ENCODE data around the gene SLC25A22. TPM values are rescaled to one million over a fixed set of nuclear protein-coding genes. Genes with fewer than 3 reads are reported as not detected.

SLC25A22 gene
- total RNA-seq, 2 donors from 2014 or later: 55.8 to 69.5 TPM

DNA sequence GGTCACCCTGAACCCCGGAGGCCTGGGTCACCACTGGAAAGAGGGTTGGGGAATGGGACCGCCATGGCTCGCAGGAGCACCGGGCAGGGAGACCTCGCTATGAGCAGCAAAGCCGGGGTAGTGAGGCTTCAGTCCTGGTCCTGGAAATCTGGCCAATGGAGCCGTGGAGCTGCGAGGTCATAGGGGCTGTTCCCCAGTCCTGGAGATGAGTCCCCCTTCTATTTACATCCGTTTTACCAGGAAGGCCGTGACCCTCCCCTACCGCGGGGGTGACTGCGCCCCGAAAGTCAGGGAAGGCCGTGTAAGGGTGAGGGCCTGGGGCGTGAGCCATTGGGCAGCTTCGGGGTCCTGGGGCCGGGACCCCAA, 6.5 kb upstream of the SLC25A22 start:
- TF ChIP-seq, protein P1, sequence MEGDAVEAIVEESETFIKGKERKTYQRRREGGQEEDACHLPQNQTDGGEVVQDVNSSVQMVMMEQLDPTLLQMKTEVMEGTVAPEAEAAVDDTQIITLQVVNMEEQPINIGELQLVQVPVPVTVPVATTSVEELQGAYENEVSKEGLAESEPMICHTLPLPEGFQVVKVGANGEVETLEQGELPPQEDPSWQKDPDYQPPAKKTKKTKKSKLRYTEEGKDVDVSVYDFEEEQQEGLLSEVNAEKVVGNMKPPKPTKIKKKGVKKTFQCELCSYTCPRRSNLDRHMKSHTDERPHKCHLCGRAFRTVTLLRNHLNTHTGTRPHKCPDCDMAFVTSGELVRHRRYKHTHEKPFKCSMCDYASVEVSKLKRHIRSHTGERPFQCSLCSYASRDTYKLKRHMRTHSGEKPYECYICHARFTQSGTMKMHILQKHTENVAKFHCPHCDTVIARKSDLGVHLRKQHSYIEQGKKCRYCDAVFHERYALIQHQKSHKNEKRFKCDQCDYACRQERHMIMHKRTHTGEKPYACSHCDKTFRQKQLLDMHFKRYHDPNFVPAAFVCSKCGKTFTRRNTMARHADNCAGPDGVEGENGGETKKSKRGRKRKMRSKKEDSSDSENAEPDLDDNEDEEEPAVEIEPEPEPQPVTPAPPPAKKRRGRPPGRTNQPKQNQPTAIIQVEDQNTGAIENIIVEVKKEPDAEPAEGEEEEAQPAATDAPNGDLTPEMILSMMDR (IDR thresholded peaks at IDR 0.05): no peak
- TF ChIP-seq POLR2A (IDR thresholded peaks at IDR 0.05): no peak
- peak overlapping the region; percentile 83 to 92 (median 87) for H3K27ac ChIP-seq
- ATAC-seq (no peak), DNase-seq (no peak)
- peaks cover 35% of the 10 kb centered on the region for H3K4me1 ChIP-seq
- H3K36me3 ChIP-seq (replicated peaks in 1 of 2; ENCODE audit: insufficient read depth in 1 of 2, low read depth in 2 of 2): no peaks in the 10 kb centered on the region
- intact Hi-C loops (cut with DNase I): no loop called here
- no peaks in the 10 kb centered on the region for H3K27me3 ChIP-seq
- H3K4me3 ChIP-seq: peak overlapping the region in 1 of 2 donors; percentile 26
- 11 to 20% methylated on average over 13 to 18 of the region's 18 CpGs for WGBS, 2 donors
- H3K9me3 ChIP-seq: no peaks in the 10 kb centered on the region

DNA sequence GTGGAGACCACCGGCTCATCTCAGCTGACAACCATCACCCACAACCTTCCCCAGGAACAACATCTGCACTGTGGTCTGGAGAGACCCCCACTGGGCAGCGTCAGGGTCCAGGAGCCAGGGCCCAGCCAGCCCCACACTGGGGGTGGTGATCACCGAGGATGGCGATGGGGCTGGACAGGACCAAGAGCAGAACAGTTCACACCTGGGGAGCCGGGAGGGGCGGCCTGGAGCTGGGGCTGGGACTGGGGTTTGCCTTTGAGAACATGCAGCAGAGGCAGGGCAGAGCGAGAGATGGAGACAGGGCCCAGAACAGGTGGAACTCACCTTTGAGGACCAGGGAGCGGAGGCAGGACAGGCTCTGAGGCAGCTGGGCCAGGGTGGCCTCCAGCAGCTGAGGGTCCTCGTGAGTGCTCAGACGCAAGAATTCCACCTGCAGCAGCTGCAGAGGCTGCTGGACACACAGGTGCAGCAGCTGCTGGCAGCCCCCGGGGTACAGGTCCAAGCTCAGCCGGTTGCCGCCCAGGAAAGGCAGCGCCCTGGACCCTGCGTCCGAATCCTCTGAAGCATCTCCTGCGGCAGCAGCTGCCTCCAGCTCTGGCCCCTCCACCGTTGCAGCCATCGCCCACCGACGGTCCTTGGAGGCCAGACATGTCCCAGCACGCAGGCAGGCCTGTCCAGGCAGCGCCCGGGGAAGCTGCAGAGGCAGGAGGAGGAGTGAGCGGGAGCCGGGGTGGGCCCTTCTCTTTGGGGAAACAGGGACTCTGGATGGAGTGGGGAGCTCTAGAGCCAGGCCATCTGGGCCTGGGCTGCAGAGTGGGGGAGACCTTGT, 5.9 kb upstream of the SLC25A22 start:
- intact Hi-C loops (cut with DNase I): no loop called here
- H3K36me3 ChIP-seq (replicated peaks in 1 of 2; ENCODE audit: insufficient read depth in 1 of 2, low read depth in 2 of 2): no peaks in the 10 kb centered on the region
- H3K4me3 ChIP-seq: no peak overlapping the region
- H3K9me3 ChIP-seq: no peaks in the 10 kb centered on the region
- no peak for TF ChIP-seq POLR2A (IDR thresholded peaks at IDR 0.05)
- TF ChIP-seq, protein P1 (IDR thresholded peaks at IDR 0.05): no peak
- no peak for DNase-seq
- 59 to 77% methylated on average over 11 to 26 of the region's 26 CpGs for WGBS, 2 donors
- H3K4me1 ChIP-seq: peaks cover 35% of the 10 kb centered on the region
- no peaks in the 10 kb centered on the region for H3K27me3 ChIP-seq
- H3K27ac ChIP-seq: no peak overlapping the region
- no peak for ATAC-seq

DNA sequence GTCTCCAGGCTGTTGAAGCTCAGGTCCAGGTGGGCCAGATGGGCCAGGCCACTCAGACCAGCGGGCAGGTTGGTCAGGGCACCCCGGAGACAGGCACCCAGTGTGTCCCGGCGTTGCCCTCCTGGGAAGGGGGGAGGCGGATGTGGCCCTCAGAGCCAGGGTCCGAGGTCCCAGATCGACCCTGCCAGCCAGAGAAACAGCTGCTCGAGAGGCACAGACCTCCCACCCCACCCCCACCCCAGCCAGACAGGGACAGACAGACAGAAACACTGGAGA, 5.3 kb upstream of the SLC25A22 start:
- H3K27ac ChIP-seq: no peak overlapping the region
- no peak overlapping the region for H3K4me3 ChIP-seq
- H3K27me3 ChIP-seq: no peaks in the 10 kb centered on the region
- H3K36me3 ChIP-seq (replicated peaks in 1 of 2; ENCODE audit: insufficient read depth in 1 of 2, low read depth in 2 of 2): no peaks in the 10 kb centered on the region
- no peaks in the 10 kb centered on the region for H3K9me3 ChIP-seq
- H3K4me1 ChIP-seq: peaks cover 32% of the 10 kb centered on the region
- no peak for DNase-seq
- WGBS, 2 donors: 20 to 64% methylated on average over 1 to 7 of the region's 8 CpGs
- no peak for TF ChIP-seq POLR2A (IDR thresholded peaks at IDR 0.05)
- TF ChIP-seq, protein P1 (IDR thresholded peaks at IDR 0.05): no peak
- intact Hi-C loops (cut with DNase I): no loop called here
- no peak for ATAC-seq

DNA sequence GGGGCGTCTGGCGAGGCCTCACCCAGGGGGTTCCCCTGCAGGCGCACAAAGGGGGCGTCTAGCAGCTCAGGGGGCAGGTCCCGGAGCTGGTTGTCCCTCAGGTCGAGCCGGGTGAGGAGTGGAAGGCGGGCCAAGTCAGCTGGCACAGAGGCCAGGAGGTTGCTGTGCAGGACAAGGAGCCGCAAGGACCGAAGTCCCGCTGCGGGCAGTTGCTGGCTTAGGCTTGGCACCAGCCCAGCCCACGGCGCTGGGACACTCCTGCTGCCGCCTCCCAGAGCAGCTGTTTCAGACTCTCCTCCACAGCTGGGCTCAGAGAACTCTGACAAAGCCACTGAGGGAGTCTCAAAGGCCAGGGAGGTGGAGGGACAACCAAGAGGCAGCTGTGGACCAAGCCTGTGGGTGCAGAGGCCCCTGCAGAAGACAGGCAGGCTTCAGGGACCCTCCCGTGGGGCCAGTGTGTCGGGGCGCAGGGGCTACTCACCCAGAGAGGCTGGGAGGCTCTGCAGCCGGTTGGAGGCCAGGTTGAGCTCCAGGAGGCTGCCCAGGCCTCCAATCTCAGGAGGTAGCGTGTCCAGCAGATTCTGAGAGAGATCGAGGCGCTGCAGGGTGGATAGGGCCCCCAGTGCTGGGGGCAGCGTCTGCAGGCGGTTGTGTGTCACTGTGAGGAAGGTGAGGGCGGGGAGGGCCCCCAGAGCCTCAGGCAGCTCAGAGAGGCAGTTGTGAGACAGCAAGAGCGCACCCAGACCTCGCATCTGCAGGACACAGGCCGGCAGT, 4.8 kb upstream of the SLC25A22 start:
- TF ChIP-seq, protein P1 (IDR thresholded peaks at IDR 0.05): no peak
- no peak for TF ChIP-seq POLR2A (IDR thresholded peaks at IDR 0.05)
- H3K36me3 ChIP-seq (replicated peaks in 1 of 2; ENCODE audit: insufficient read depth in 1 of 2, low read depth in 2 of 2): no peaks in the 10 kb centered on the region
- peaks cover 31% of the 10 kb centered on the region for H3K4me1 ChIP-seq
- no peak for ATAC-seq
- no peak overlapping the region for H3K4me3 ChIP-seq
- DNase-seq: no peak
- intact Hi-C loops (cut with DNase I): no loop called here
- 88 to 92% methylated on average over 10 to 28 of the region's 28 CpGs for WGBS, 2 donors
- H3K9me3 ChIP-seq: no peaks in the 10 kb centered on the region
- H3K27ac ChIP-seq: no peak overlapping the region
- H3K27me3 ChIP-seq: no peaks in the 10 kb centered on the region

Measured in body of pancreas (tissue), 4 donors.